Liver (tissue), 9 donors: ENCODE measurements around the gene TKTL2. TPM values are rescaled to one million over a fixed set of nuclear protein-coding genes. Genes with fewer than 3 reads are reported as not detected.

ENCODE experiments used
- DNase-seq: peaks from one replicate; pipeline ENCODE4 v3.0.0-alpha.2; 2017; ENCODE audit warnings: low spot score
- H3K27ac ChIP-seq, 2 donors: one replicate each; pipeline ENCODE4 v1.7.0; 2013; ENCODE audit warnings: inconsistent platforms in 2 of 2, low read length in 2 of 2, control low read depth in 1 of 2, low read depth in 1 of 2, mild to moderate bottlenecking in 1 of 2
- H3K27me3 ChIP-seq, 4 donors: one replicate each; pipeline versions ENCODE4 v1.6.1 to v1.7.0; 2013; ENCODE audit warnings: low read length in 3 of 4, inconsistent platforms in 1 of 4, mild to moderate bottlenecking in 1 of 4, moderate library complexity in 1 of 4; ENCODE audit not compliant: control insufficient read depth in 4 of 4, insufficient read depth in 4 of 4
- H3K36me3 ChIP-seq, 4 donors: one replicate each; pipeline versions ENCODE4 v1.6.1 to v1.7.0; 2013; ENCODE audit warnings: low read length in 3 of 4, mild to moderate bottlenecking in 3 of 4, low read depth in 1 of 4, moderate library complexity in 1 of 4; ENCODE audit not compliant: control insufficient read depth in 4 of 4, insufficient read depth in 3 of 4
- H3K4me1 ChIP-seq, 4 donors: one replicate each; pipeline versions ENCODE4 v1.6.1 to v1.7.0; 2013; ENCODE audit warnings: low read length in 3 of 4, mild to moderate bottlenecking in 3 of 4, moderate library complexity in 1 of 4; ENCODE audit not compliant: control insufficient read depth in 4 of 4, insufficient read depth in 4 of 4
- H3K4me3 ChIP-seq, 3 donors: one replicate each; pipeline versions ENCODE4 v1.6.1 to v1.7.0; 2013; ENCODE audit warnings: low read length in 3 of 3, control low read depth in 1 of 3, low read depth in 1 of 3, mild to moderate bottlenecking in 1 of 3
- H3K9ac ChIP-seq, 2 donors: one replicate each; pipeline ENCODE4 v1.7.0; 2013; ENCODE audit warnings: low read length in 2 of 2, mild to moderate bottlenecking in 2 of 2, moderate library complexity in 2 of 2, control low read depth in 1 of 2, low read depth in 1 of 2
- H3K9me3 ChIP-seq, 4 donors: one replicate each; pipeline versions ENCODE4 v1.6.1 to v1.7.0; 2013; ENCODE audit warnings: low read length in 3 of 4; ENCODE audit not compliant: control insufficient read depth in 4 of 4
- EGR1 ChIP-seq, 2 donors: IDR thresholded peaks; 2 replicates each; pipeline ENCODE4 v1.6.1; 2016 to 2018; ENCODE audit warnings: antibody characterized with exemption in 2 of 2, low read depth in 2 of 2
- FOXA1 ChIP-seq: IDR thresholded peaks from 2 replicates; pipeline ENCODE4 v1.6.1; 2016; ENCODE audit warnings: antibody characterized with exemption
- FOXA2 ChIP-seq: IDR thresholded peaks from 2 replicates; pipeline ENCODE4 v1.6.1; 2016; ENCODE audit warnings: antibody characterized with exemption
- GABPA ChIP-seq, 2 donors: IDR thresholded peaks in 1 of 2; conservative IDR thresholded peaks in 1 of 2; 2 replicates each; pipeline ENCODE4 v1.6.1; 2016; ENCODE audit warnings: antibody characterized with exemption in 2 of 2, mild to moderate bottlenecking in 1 of 2, moderate library complexity in 1 of 2
- HNF4A ChIP-seq, 2 donors: conservative IDR thresholded peaks; 2 replicates each; pipeline ENCODE4 v1.6.1; 2016; ENCODE audit warnings: antibody characterized with exemption in 2 of 2, mild to moderate bottlenecking in 2 of 2
- HNF4G ChIP-seq: IDR thresholded peaks from 2 replicates; pipeline ENCODE4 v1.6.1; 2016; ENCODE audit warnings: antibody characterized with exemption
- JUND ChIP-seq, 2 donors: IDR thresholded peaks; 2 replicates each; pipeline ENCODE4 v1.6.1; 2016; ENCODE audit warnings: antibody characterized with exemption in 2 of 2
- NR2F2 ChIP-seq: IDR thresholded peaks from 2 replicates; pipeline ENCODE4 v1.6.1; 2016; ENCODE audit warnings: antibody characterized with exemption
- RAD21 ChIP-seq, 2 donors: IDR thresholded peaks; 2 replicates each; pipeline ENCODE4 v1.6.1; 2016; ENCODE audit warnings: antibody characterized with exemption in 2 of 2, mild to moderate bottlenecking in 2 of 2
- RXRA ChIP-seq, 2 donors: IDR thresholded peaks; 2 replicates each; pipeline ENCODE4 v1.6.1; 2017 to 2018; ENCODE audit warnings: antibody characterized with exemption in 2 of 2, mild to moderate bottlenecking in 1 of 2
- SP1 ChIP-seq: IDR thresholded peaks from 2 replicates; pipeline ENCODE4 v1.6.1; 2018; ENCODE audit warnings: antibody characterized with exemption, mild to moderate bottlenecking
- TAF1 ChIP-seq: conservative IDR thresholded peaks from 2 replicates; pipeline ENCODE4 v1.6.1; 2016; ENCODE audit warnings: antibody characterized with exemption, mild to moderate bottlenecking
- YY1 ChIP-seq: IDR thresholded peaks from 2 replicates; pipeline ENCODE4 v1.6.1; 2016; ENCODE audit warnings: antibody characterized with exemption, mild to moderate bottlenecking
- WGBS: extraction: QIAGEN DNeasy Blood & Tissue Kit; methylation state at CpG from one replicate; pipeline ENCODE4 v1.1.7; 2013; 5-methylcytosine and 5-hydroxymethylcytosine counted together
- polyA plus RNA-seq, 2 donors: library from polyadenylated mRNA; stranded (reverse) in 1 of 2; unstranded in 1 of 2; fragments of 200-250 nt in 1 of 2; fragments of >200 nt in 1 of 2; fragmentation: Nextera tagmentation in 1 of 2; extraction: Ambion mirVana in 1 of 2; gene quantifications; one replicate each; pipeline versions ENCODE4 v1.2.1 to v1.2.3, GENCODE V29; 2013 to 2015
- total RNA-seq, 2 donors: library from RNA; depleted of rRNA; stranded (reverse); fragments of >200 nt; gene quantifications; one replicate each; pipeline ENCODE4 v1.2.3, GENCODE V29; 2014
- TF ChIP-seq, protein P1 (sequence below): IDR thresholded peaks from 2 replicates; pipeline ENCODE4 v1.6.1; 2016; ENCODE audit warnings: antibody characterized with exemption, mild to moderate bottlenecking
- TF ChIP-seq, protein P2 (sequence below): IDR thresholded peaks from 2 replicates; pipeline ENCODE4 v1.6.1; 2016; ENCODE audit warnings: antibody characterized with exemption
- TF ChIP-seq, protein P3 (sequence below): fragments of 150-350 bp; IDR thresholded peaks from 2 replicates; pipeline ENCODE4 v1.5.1; 2017; ENCODE audit warnings: improper control_type of control experiment, low read depth, low read length; ENCODE audit not compliant: missing input control
- TF ChIP-seq, protein P4 (sequence below): IDR thresholded peaks from 2 replicates; pipeline ENCODE4 v1.6.1; 2016; ENCODE audit warnings: antibody characterized with exemption
- TF ChIP-seq, protein P5 (sequence below): IDR thresholded peaks from 2 replicates; pipeline ENCODE4 v1.6.1; 2016; ENCODE audit warnings: antibody characterized with exemption
- donor health status: healthy.
- donor health status: healthy.
- donor health status: healthy.
- donor health status: healthy.
- donor health status: healthy.

TKTL2 gene
- total and polyA plus RNA-seq, 4 donors, result not detected

DNA sequence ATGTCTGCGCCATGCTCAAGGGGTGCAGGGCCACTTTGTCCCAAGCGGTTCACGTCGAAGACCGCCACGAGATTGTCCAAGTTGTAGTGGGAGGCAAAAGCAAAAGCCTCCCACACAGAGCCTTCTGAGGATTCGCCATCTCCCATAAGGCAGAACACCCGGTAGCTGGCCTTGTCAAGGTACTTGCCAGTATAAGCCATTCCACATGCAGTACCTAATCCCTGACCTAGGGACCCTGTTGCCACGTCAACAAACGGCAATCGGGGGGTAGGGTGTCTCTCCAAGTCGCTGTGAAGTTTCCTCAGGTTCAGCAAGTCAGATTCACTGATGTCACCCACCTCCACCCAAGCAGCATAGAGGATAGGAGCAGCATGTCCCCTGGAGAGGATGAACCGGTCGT, 424 bp downstream of the TKTL2 start:
- TF ChIP-seq JUND (IDR thresholded peaks at IDR 0.05) (no peak), RXRA (IDR thresholded peaks at IDR 0.05) (no peak), HNF4A (conservative IDR thresholded peaks at IDR 0.05) (no peak), NR2F2 (no peak), FOXA1 (no peak), TAF1 (no peak), HNF4G (no peak), FOXA2 (no peak), RAD21 (IDR thresholded peaks at IDR 0.05) (no peak), EGR1 (IDR thresholded peaks at IDR 0.05; ENCODE audit: low read depth in 2 of 2) (no peak), SP1 (no peak), YY1 (no peak), GABPA (IDR thresholded peaks at IDR 0.05 in 1 of 2, conservative IDR thresholded peaks at IDR 0.05 in 1 of 2) (no peak)
- TF ChIP-seq, protein P1, sequence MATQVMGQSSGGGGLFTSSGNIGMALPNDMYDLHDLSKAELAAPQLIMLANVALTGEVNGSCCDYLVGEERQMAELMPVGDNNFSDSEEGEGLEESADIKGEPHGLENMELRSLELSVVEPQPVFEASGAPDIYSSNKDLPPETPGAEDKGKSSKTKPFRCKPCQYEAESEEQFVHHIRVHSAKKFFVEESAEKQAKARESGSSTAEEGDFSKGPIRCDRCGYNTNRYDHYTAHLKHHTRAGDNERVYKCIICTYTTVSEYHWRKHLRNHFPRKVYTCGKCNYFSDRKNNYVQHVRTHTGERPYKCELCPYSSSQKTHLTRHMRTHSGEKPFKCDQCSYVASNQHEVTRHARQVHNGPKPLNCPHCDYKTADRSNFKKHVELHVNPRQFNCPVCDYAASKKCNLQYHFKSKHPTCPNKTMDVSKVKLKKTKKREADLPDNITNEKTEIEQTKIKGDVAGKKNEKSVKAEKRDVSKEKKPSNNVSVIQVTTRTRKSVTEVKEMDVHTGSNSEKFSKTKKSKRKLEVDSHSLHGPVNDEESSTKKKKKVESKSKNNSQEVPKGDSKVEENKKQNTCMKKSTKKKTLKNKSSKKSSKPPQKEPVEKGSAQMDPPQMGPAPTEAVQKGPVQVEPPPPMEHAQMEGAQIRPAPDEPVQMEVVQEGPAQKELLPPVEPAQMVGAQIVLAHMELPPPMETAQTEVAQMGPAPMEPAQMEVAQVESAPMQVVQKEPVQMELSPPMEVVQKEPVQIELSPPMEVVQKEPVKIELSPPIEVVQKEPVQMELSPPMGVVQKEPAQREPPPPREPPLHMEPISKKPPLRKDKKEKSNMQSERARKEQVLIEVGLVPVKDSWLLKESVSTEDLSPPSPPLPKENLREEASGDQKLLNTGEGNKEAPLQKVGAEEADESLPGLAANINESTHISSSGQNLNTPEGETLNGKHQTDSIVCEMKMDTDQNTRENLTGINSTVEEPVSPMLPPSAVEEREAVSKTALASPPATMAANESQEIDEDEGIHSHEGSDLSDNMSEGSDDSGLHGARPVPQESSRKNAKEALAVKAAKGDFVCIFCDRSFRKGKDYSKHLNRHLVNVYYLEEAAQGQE, result no peak
- TF ChIP-seq, protein P2, sequence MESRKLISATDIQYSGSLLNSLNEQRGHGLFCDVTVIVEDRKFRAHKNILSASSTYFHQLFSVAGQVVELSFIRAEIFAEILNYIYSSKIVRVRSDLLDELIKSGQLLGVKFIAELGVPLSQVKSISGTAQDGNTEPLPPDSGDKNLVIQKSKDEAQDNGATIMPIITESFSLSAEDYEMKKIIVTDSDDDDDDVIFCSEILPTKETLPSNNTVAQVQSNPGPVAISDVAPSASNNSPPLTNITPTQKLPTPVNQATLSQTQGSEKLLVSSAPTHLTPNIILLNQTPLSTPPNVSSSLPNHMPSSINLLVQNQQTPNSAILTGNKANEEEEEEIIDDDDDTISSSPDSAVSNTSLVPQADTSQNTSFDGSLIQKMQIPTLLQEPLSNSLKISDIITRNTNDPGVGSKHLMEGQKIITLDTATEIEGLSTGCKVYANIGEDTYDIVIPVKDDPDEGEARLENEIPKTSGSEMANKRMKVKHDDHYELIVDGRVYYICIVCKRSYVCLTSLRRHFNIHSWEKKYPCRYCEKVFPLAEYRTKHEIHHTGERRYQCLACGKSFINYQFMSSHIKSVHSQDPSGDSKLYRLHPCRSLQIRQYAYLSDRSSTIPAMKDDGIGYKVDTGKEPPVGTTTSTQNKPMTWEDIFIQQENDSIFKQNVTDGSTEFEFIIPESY, result no peak
- TF ChIP-seq, protein P3, sequence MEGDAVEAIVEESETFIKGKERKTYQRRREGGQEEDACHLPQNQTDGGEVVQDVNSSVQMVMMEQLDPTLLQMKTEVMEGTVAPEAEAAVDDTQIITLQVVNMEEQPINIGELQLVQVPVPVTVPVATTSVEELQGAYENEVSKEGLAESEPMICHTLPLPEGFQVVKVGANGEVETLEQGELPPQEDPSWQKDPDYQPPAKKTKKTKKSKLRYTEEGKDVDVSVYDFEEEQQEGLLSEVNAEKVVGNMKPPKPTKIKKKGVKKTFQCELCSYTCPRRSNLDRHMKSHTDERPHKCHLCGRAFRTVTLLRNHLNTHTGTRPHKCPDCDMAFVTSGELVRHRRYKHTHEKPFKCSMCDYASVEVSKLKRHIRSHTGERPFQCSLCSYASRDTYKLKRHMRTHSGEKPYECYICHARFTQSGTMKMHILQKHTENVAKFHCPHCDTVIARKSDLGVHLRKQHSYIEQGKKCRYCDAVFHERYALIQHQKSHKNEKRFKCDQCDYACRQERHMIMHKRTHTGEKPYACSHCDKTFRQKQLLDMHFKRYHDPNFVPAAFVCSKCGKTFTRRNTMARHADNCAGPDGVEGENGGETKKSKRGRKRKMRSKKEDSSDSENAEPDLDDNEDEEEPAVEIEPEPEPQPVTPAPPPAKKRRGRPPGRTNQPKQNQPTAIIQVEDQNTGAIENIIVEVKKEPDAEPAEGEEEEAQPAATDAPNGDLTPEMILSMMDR, result no peak
- TF ChIP-seq, protein P4, sequence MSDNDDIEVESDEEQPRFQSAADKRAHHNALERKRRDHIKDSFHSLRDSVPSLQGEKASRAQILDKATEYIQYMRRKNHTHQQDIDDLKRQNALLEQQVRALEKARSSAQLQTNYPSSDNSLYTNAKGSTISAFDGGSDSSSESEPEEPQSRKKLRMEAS, result no peak
- TF ChIP-seq, protein P5, sequence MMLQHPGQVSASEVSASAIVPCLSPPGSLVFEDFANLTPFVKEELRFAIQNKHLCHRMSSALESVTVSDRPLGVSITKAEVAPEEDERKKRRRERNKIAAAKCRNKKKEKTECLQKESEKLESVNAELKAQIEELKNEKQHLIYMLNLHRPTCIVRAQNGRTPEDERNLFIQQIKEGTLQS, result no peak
- Histone ChIP-seq H3K9ac (no peak overlapping the region), H3K27me3 (peaks cover 0 to 2% (median 0%) of the 10 kb centered on the region in 4 donors), H3K4me1 (no peaks in the 10 kb centered on the region), H3K9me3 (peaks cover 0 to 2% (median under 1%) of the 10 kb centered on the region in 4 donors), H3K4me3 (no peak overlapping the region), H3K27ac (no peak overlapping the region), H3K36me3 (no peaks in the 10 kb centered on the region)
- no peak for DNase-seq
- 87% methylated on average over 14 of the region's 14 CpGs for WGBS
